ENCODE results near the gene NBL1.

The NBL1 gene, protein sequence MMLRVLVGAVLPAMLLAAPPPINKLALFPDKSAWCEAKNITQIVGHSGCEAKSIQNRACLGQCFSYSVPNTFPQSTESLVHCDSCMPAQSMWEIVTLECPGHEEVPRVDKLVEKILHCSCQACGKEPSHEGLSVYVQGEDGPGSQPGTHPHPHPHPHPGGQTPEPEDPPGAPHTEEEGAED

GRCh38 chr1:19643602-19644394 is at the start of gene NBL1:
NBL1 (plus strand) TSS chr1:19644311; CDS start chr1:19655031, 10,720 bp downstream.
- peak; percentile 34 for DNase-seq (ENCODE audit: low read depth)

DNA sequence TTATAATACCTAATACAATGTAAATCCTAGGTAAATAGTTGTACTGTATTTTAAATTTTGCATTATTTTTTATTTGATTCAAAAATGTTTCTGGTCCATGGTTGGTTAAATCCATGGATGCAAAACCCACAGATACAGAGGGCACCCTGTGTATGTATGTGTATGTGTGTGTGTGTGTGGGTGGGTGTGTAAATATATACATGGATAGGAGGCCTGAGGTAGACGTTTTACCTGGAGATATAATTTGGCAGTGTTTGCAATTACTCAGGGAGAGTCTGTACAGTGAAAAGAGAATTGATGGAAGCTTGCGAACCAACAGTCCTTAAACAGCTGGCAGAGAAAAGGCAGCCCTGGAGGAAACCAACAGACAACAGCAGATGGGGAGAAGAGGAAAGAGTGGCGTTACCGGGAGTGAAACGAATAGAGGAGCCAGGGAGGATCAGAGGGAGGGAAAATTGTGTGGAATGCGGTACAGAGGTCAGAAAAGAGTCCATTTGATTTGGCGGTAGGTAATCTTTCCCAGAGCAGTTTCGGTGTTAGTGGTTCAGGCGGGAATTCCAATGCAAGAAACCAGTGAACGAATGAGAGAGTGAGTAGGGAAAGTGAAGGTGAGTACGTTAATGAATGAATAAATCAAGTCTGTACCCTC is 47.9 kb upstream of the NBL1 start:
- no peak for DNase-seq (ENCODE audit: low read depth)

DNA sequence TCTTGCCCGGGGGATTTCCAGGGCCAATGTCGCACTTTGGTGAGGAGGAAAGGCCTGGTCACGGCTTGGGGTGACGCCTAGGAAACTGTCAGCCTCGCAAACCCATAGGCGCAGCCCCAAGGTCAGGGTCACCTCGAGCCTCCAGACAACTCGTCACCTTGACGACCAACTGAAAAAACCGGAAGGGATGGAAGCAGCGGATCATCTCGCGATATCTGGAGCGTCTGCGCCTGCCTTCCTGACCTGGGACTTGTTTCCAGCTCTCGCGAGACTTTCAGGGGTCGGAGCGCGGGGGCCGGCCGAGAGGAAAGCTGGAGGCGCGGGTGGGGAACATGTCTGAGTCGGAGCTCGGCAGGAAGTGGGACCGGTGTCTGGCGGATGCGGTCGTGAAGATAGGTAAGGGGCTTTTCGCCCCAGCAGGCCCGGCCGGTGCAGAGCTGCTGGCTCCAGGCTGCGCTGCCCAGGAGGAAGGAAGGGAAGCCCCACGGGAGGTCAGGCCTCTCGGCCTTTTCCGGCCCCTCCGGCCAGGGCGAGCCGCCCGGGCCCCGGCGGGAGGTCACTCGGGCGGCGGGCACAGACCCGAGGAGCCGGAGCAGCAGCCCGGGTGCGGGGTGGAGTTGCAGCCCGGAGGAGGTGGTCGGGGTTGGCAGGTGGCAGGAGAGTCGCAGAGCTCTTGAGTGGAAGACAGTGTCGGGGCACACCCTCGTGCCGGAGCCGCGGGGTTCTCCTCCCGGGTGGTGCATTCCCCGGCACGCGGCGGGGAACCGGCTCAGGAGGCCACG is 47.2 kb upstream of the NBL1 start:
- DNase-seq (ENCODE audit: low read depth), result peak; percentile 87

GRCh38 chr1:19597496-19598309 is 46.4 kb upstream of the NBL1 start:
- no peak for DNase-seq (ENCODE audit: low read depth)

GRCh38 chr1:19599810-19600209 is 44.3 kb upstream of the NBL1 start:
- DNase-seq (ENCODE audit: low read depth), result no peak

DNA sequence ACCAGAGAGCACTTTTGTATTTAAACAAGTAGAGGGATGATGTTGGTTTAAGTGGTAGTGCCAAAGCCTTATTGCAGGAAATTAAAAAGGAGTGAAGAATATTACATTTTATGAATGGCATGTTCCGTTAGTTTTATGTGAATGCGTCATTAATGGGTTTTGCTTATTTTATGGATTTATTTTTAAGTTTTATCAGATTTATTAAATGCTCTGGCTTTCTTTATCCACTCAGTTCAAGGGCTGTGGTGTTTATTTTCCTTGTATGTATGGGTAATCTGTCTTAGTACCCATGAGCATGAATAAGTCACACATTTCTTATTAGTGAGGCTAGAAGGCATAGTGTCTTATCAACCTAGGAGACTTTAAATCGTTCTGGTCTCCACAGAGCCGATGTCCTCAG is 41.6 kb upstream of the NBL1 start:
- no peak for DNase-seq (ENCODE audit: low read depth)

DNA sequence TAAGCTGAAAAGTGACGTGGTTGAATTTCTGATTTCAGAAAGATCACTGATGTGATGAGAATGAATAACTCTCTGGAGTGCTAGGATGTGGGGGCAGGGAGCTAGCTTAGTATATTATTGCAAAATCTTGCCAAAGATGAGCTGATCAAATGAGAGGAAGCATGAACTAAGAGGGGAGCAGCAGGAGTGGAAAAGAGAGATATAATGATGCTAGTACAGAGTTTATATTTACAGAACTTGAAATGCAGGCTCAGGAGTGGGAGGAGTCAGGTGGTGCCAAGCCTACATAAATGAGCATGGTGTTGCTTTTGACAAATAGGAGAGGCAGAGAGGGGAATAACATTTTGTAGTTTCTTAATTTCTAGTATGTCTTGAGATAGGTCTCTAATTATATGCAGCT is 38.1 kb upstream of the NBL1 start:
- DNase-seq (ENCODE audit: low read depth), result no peak

DNA sequence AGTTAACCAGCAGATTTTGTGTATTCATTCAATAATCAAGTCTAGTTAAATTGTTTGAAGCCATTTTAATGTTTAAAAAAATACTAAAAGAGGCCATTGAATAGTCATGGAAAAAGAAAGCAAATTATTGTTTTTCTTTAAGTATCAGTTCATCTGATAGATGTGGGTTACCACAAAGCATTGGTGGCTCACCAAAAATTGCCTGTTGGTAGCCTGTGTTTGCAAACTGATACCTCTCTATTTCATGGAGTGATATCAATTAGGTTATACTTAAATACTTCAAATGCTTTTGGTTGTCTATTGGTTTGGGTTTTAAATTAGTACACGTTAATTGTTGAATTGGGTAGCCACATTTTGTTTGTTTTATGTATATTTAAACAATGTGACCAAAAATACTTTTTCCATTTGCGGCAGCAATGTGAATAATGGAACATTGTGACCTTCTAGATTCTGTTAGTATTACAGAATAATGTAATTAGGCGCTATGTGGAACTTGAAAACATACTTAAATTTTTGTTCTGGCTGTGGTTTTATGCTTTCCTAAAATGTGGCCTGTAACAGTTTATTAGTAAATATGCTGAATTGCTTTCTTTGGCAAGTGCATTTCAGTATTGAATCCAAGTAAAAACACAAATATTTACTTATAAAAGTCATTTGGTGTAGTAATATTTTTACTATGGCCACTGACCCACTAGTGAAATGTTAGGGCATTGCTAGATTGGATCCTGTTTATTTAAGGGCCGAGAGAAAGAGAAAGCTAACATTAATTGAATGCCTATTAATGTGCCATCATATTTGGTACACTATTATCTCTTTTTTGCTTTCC is 37.1 kb upstream of the NBL1 start:
- DNase-seq (ENCODE audit: low read depth), result no peak

- no peak for DNase-seq (ENCODE audit: low read depth)
Measured at GRCh38 chr1:19608232-19608631, 35.9 kb upstream of the NBL1 start.

DNA sequence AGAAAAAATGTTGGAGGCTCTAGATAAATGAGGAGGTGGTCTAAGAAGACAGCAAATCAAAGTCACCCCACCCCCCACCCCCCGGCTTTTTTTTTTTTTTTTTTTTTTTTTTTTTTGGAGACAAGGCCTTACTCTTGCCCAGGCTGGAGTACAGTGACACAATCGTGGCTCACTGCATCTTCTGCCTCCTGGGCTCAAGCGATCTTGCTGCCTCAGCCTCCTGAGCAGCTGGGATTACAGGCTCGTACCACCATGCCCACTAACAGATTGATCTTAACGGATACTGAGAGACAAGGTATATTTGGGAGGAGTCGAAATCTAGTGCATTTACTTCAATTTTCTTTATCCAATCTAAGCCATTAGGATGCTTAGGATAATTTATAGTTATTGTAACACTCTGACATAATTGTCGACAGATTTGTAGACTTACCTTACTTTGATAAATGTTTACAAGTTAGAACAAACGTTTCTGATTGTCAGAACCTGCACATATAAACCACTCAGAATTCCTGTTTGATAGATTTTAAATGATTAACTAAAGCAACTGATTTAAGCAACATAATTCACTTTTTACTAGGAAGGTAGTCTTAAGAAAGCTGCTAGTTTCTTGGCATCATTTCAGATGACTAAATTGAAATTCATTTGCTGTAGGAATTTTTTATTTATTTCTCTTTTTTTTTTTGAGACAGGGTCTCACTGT is 33.7 kb upstream of the NBL1 start:
- DNase-seq (ENCODE audit: low read depth), result no peak

DNA sequence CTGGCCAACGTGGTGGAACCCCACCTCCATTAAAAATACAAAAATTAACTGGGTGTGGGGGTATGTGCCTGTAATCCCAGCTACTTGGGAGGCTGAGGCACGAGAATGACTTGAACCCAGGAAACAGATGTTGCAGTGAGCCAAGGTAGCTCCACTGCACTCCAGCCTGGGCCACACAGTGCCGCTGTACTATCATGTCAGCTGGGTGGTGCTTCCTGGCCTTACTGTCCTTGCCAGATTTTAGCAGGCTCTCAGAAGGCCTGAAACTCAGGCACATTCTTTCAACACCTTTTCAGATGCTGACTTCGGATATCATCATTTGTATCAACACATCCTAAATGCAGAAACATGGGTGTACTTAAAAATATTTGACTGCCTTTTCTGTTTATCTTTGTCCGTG is 31.6 kb upstream of the NBL1 start:
- no peak for DNase-seq (ENCODE audit: low read depth)

GRCh38 chr1:19613171-19613703 is 30.9 kb upstream of the NBL1 start:
- no peak for DNase-seq (ENCODE audit: low read depth)

GRCh38 chr1:19615438-19615837 is 28.7 kb upstream of the NBL1 start:
- DNase-seq (ENCODE audit: low read depth), result no peak

DNA sequence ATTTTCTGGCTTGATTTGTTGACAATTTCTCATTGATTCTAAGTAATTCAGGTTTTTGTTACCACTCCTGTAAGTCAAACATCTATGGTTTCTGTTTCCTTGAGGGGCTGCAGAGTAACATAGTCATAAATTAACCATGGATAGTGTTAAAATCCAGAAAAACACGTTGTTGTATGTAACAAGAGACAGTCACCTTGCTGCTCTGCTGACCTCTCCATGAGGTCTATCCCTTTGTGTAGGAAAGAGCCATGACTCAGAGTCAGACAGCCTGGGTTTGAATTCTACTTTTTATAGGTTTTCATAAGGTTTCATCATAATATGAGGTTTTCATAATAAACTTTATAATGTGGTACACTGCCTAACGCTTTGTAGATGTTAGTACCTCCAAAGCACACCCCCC is 27.6 kb upstream of the NBL1 start:
- DNase-seq (ENCODE audit: low read depth), result no peak

- DNase-seq (ENCODE audit: low read depth), result no peak
Measured at GRCh38 chr1:19617376-19617775, 26.7 kb upstream of the NBL1 start.

DNA sequence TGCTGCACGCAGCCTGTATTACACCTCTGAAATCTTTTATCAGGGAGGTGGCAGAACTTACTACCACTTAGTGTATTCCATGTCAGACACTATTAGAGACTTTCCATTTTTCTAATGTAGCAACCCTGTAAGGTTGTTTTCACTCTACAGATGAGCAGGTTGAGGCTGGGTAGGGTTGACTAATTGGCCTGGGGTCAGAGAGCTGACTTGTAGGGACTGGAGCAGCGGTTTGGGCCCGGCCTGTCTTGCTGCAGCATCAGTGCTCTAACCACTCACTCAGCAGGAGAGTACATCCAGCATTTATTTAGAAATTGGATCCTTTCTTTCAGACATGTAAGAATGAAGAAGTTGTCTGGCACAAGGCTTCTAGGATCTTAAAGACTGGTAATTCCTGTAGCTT is 25.7 kb upstream of the NBL1 start:
- no peak for DNase-seq (ENCODE audit: low read depth)

- DNase-seq (ENCODE audit: low read depth), result no peak
Measured at GRCh38 chr1:19619697-19620384, 24.3 kb upstream of the NBL1 start.

GRCh38 chr1:19620786-19621185 is 23.3 kb upstream of the NBL1 start:
- DNase-seq (ENCODE audit: low read depth), result no peak

- no peak for DNase-seq (ENCODE audit: low read depth)
Measured at GRCh38 chr1:19621274-19621950, 22.7 kb upstream of the NBL1 start.

All from stimulated activated CD8-positive, alpha-beta memory T cell treated with anti-CD3 and anti-CD28 coated beads, Interleukin-15, amount 100 ng/mL, for 24 hours (primary cell).